DMS114 treated with DMSO at 0.1 percent for 48 hours (cell line): ENCODE results near the gene ZFYVE27.
"Not testable (repeated sequence)": the region's sequence is repeated elsewhere in the genome, so short reads cannot be mapped to it uniquely, and the experiment has no call there.

Experiments
- DNase-seq: peaks from one replicate; lab custom pipeline; 2025; ENCODE audit not compliant: unreplicated experiment; lab: John Stamatoyannopoulos, UW

The ZFYVE27 gene

GRCh38 chr10:97736902-97737769, at the start of gene ZFYVE27:
Gene ZFYVE27 (plus strand): TSS chr10:97737128. CDS start chr10:97738478, 1,350 bp downstream.
- DNase-seq, result peak; percentile 89

GRCh38 chr10:97687785-97688781, 48.8 kb upstream of the ZFYVE27 start:
- peak; percentile 39 for DNase-seq

- no peak for DNase-seq
Observed at GRCh38 chr10:97689559-97690020, 47.3 kb upstream of the ZFYVE27 start.

DNA sequence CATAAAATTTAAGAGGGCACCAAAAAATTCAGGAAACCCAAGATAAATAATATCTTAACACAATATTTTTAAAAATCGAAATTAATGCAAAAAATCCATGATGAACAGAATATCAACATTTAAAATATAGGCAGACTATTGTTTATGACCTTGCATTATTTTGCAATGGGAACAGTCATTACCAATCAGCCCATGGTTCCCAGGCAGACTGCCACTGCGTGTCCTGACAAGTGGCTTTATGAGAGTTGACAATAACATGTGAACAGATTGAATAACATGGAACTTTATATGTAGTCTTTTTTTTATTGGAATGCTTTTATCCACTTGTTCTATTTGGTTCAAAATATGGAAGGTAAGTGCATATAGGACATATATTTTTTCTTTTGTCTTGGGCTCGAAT, 46.8 kb upstream of the ZFYVE27 start:
- no peak for DNase-seq

DNA sequence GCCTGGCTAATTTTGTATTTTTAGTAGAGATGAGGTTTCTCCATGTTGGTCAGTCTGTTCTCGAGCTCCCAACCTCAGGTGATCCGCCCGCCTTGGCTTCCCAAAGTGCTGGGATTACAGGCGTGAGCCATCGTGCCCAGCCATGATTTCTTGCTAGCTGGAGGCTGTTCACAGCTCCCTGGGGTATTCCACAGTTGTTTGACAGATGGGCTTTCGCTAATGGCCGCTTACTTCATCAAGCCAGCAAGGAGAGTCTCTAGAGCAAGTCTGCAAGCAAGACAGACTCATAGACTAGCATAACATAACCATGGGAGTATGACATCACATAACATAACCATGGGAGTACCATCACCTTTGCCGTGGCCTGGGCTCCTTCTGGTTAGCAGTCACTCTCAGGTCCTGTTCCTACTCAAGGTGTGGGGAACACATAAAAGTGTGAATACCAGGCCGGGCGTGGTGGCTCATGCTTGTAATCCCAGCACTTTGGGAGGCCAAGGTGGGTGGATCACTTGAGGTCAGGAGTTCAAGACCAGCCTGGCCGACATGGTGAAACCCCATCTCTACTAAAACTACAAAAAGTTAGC, 38.8 kb upstream of the ZFYVE27 start:
- not testable (repeated sequence) for DNase-seq

- peak; percentile 79 for DNase-seq
Observed at GRCh38 chr10:97701438-97702069, 35.4 kb upstream of the ZFYVE27 start.

DNA sequence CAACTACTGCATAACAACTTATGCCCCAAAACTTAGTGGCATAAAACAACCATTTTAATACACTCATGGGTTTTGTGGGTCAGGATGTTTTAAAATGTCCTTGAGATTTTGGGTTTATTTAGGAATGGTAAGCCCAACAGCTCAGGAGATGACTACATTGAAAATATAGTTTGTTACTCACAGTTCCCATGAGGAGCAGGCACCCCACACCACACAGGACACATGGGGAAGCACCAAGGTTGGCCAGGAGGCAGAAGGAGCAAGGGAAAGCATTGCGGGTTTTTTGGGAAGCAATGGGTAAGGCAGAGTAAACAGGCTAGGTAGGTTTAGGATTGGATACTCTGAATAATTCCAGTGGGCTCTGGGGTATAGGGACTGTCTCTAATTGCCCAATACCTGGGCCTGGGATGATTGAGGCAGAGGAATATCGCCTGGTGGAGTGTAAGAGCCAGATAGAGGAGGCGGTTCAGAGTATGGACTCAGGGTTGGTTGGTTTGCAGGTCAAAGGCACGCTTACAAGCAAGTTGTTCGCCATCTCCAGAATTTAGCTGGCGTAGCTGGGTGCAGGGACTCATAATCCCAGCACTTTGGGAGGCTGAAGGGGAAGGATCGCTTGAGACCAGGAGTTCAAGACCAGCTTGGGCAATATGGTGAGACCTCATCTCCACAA, 33.4 kb upstream of the ZFYVE27 start:
- DNase-seq, result no peak

DNA sequence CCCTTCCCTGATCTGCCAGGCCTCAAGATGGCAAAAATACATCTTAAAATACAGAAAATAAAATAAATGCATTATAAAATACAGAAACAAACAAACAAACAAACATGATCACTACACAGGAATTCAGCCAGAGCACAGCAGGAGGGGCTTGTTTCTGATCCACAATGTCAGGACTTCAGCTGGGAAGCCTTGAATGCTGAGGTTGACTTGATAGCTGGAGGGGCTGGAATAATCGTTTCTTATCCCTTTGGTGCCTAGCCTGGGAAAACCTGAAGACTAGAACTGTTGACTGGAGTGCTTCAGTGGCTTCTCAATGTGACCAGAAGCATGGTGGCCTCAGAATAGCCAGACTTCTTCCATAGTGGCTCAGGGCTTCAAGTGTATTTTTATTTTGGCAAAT, 32.6 kb upstream of the ZFYVE27 start:
- no peak for DNase-seq

GRCh38 chr10:97705006-97705670, 31.8 kb upstream of the ZFYVE27 start:
- no peak for DNase-seq

DNA sequence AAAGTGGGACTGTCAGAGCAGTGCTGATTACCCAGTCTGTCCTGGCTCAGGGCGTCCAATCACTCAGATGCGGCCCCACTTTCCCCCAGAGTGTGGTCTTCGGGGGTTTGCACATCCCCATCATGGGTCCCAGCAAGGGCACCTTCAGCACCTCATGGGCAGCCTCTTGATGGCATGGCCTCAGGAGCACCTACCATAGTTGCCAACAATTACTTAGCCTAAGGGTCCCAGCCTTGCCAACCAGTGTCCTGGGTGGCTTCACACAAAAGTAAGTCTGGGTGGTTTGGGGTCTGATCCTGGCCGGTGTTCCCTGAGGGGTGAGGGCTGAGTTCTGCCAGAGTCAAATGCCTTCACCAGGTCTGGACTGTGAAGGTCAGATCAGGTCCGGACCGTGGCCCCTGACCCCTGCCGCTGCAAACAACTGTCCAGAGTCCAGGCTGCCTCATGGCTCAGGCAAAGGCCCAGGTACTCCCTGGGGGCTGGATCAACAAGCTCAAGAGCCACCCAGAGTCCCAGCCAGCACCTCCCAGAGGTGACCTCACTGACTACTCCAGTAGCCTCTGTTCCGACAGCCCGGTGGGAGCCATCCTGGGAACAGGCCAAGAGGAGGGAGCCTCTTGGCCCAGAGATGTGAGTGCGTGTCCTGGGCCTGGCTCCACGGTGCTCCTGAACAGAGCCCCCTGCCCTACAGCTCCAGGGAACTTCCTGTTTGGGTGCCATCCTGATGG, 29.6 kb upstream of the ZFYVE27 start:
- DNase-seq, result no peak

DNA sequence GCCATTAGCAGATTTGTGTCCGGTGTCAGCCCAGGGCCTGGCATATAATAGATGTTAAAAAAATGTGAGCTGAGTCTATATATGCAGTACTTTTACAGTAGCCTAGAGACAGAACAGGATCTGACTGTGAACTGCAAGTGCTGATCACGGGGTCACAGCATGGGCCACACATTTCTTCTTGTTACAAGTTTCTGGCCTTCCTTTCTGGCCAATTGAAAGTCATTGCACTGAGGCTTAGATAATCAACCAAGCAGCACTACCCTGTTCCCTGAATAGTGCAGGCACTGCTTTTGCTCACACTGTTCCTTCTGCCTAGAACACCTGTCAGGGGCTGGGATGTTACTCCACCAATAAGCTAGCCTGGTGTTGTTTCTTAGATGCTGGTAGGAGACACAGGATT, 28.8 kb upstream of the ZFYVE27 start:
- DNase-seq, result no peak

DNA sequence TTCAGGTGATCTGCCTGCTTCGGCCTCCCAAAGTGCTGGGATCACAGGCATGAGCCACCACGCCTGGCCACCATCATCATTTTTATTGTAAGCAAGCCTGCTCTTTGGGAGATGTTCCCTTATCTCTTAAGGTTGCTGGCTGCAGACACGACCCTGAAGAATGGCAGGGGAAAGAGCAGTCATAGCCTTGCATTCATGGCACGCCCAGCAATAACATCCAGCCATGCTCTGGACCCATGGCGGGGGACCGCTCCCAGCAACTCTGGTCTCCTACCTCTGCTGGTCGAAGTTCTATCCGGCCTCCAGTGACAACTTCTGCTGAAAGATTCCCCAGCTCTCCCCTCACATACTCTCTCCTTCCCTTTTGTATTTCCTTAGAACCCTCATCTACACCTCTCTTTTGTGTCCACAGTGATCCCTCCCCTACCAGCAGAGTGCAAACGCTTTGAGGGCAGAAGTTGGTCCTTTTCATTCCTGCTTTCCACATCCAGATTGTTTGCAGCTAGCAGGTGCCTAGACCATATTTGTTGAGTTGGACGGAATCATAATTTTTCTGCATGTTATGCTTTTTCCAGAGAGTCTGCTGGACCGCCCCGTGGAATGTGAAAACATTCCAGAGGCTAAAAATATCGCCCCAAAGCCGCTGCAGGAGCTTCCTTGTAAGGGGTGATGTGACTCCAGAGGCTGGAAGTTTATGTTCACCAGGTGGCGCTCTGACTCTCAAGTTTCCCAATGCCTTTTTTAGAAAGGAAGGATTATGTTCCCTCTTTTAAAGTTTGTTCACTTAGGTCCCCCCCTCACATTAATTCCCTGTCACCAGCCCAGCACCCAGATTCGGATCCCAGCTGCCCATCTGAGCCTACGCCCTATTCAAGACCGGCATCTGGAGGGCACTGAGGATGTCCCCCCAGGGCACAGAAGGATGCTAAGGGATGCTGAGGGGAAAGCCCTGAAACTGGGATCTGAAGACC, 27.7 kb upstream of the ZFYVE27 start:
- peak; percentile 65 for DNase-seq

GRCh38 chr10:97711640-97712572, 25.0 kb upstream of the ZFYVE27 start:
- DNase-seq, result no peak

GRCh38 chr10:97713339-97713825, 23.5 kb upstream of the ZFYVE27 start, which contains the start of gene MARVELD1:
Gene MARVELD1 (plus strand): TSS chr10:97713730. CDS start chr10:97713877, 147 bp downstream.
- DNase-seq, result peak; percentile 73

GRCh38 chr10:97713826-97714400, 23.0 kb upstream of the ZFYVE27 start:
- DNase-seq, result peak; percentile 33
